Kidney (tissue), 14 donors: ENCODE data around the gene NUDT8. TPM values are rescaled to one million over a fixed set of nuclear protein-coding genes. Genes with fewer than 3 reads are reported as not detected.

Experiments used
- DNase-seq, 5 donors: peaks; one replicate each; pipeline ENCODE4 v3.0.0-alpha.2; 2013 to 2020
- FAIRE-seq: peaks from 2 replicates; lab custom pipeline; 2012; peaks lifted over from hg19 to GRCh38; lab: Jason Lieb, UNC
- H3K27ac ChIP-seq, 2 donors: one replicate each; pipeline ENCODE4 v1.7.0; 2013; ENCODE audit warnings: low read depth in 2 of 2, low read length in 2 of 2, inconsistent platforms in 1 of 2
- H3K27me3 ChIP-seq: one replicate; pipeline ENCODE4 v1.7.1; 2013; ENCODE audit warnings: low read length, inconsistent platforms; ENCODE audit not compliant: control insufficient read depth, insufficient read depth
- H3K36me3 ChIP-seq, 3 donors: one replicate each; pipeline versions ENCODE4 v1.7.0 to v1.7.1; 2013; ENCODE audit warnings: low read length in 3 of 3, control low read depth in 1 of 3, inconsistent platforms in 1 of 3; ENCODE audit not compliant: insufficient read depth in 3 of 3, control insufficient read depth in 2 of 3
- H3K4me1 ChIP-seq, 3 donors: one replicate each; pipeline versions ENCODE4 v1.7.0 to v1.7.1; 2013; ENCODE audit warnings: low read length in 3 of 3, inconsistent platforms in 1 of 3, low read depth in 1 of 3; ENCODE audit not compliant: control insufficient read depth in 2 of 3, insufficient read depth in 2 of 3
- H3K4me3 ChIP-seq, 3 donors: one replicate each; pipeline versions ENCODE4 v1.7.0 to v1.8.1; 2013; ENCODE audit warnings: low read length in 3 of 3, control low read depth in 1 of 3, inconsistent platforms in 1 of 3
- H3K9ac ChIP-seq, 3 donors: one replicate each; pipeline versions ENCODE4 v1.7.0 to v1.7.1; 2013; ENCODE audit warnings: low read length in 3 of 3, control low read depth in 1 of 3, inconsistent platforms in 1 of 3
- H3K9me3 ChIP-seq, 3 donors: one replicate each; pipeline versions ENCODE4 v1.7.0 to v1.7.1; 2013; ENCODE audit warnings: low read length in 3 of 3, control low read depth in 1 of 3, inconsistent platforms in 1 of 3; ENCODE audit not compliant: control insufficient read depth in 2 of 3, insufficient read depth in 1 of 3
- intact Hi-C: fragments of 100-400 bp; cut with DNase I; formaldehyde crosslinking; loops from one replicate; pipeline ENCODE4 v1.11.1; 2022
- polyA plus RNA-seq: library from polyadenylated mRNA; stranded (reverse); fragments of 350-450 nt; fragmentation: Illumina TruSeq; extraction: RNeasy Lipid Tissue Mini Kit (QIAGEN cat#74804); gene quantifications from one replicate; pipeline ENCODE4 v1.2.3, GENCODE V29; 2014; ENCODE audit warnings: low read depth, low replicate concordance; ENCODE audit not compliant: insufficient read depth
- total RNA-seq: library from RNA; stranded (reverse); fragmentation: NEBNext Ultra II Directional; extraction: Animal tissue kit (Norgen Biotek cat#: 25700); gene quantifications from one replicate; pipeline ENCODE4 v1.2.1, GENCODE V29; 2021
- TF ChIP-seq, protein P1 (sequence below): IDR thresholded peaks from 3 replicates; pipeline ENCODE4 v1.5.1; 2012; ENCODE audit warnings: mild to moderate bottlenecking, moderate library complexity, borderline replicate concordance; ENCODE audit not compliant: insufficient read depth; ENCODE audit errors: extremely low read depth
- donor health status: control.
- donor health status: control.
- donor health status: control.
- donor health status: control.
- donor health status: control.
- donor health status: DM: yes; HTN: yes; CAD: no.
- donor health status: Normal renal cell carcinoma (clear cell type).

NUDT8 gene
- total and polyA plus RNA-seq, 2 donors from 2014 or later, result 11.9 to 57.0 TPM

DNA sequence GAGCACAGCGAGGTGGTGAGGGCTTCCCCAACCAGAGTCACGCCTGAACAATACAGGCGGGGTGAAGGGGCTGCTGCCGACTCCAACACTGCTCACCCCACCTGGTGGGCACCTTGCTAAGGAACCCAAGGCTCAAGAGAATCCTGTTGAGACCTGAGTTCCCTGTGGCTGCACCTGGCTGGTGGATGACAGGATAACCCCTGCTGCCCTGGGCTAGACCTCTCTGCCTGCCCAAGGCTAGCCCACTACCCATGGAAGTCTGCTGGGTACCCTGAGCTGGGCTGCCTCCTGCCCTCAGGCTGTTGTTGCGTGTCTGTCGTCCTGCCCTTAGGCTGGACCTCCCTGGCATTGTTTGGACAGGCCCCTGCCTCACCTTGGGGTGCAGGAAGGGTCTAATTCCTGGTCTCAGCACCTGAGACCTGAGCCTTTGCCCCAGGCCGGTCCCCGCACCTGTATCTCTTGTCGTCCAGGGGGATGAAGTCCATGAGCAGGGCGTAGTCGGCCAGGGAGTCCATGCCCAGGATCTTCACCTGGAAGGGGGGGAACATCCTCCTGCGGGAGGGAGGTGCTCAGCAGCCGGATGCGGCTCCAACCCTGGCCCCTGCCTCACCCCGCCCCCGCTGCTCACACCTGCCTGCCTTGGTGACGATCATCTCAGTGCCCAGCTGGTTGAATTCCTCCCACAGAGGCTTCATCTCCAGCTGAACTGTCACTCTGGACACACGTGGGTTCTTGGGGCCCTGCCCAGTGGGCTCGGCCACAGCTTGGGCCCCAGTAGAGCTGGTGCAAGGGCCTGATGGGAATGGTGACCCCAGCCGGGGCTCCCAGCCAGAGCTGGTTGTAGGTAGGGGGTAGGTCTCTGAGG is 4.9 kb upstream of the NUDT8 start:
- H3K9ac ChIP-seq, result no peak overlapping the region
- TF ChIP-seq, protein P1, sequence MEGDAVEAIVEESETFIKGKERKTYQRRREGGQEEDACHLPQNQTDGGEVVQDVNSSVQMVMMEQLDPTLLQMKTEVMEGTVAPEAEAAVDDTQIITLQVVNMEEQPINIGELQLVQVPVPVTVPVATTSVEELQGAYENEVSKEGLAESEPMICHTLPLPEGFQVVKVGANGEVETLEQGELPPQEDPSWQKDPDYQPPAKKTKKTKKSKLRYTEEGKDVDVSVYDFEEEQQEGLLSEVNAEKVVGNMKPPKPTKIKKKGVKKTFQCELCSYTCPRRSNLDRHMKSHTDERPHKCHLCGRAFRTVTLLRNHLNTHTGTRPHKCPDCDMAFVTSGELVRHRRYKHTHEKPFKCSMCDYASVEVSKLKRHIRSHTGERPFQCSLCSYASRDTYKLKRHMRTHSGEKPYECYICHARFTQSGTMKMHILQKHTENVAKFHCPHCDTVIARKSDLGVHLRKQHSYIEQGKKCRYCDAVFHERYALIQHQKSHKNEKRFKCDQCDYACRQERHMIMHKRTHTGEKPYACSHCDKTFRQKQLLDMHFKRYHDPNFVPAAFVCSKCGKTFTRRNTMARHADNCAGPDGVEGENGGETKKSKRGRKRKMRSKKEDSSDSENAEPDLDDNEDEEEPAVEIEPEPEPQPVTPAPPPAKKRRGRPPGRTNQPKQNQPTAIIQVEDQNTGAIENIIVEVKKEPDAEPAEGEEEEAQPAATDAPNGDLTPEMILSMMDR, result no peak
- no peaks in the 10 kb centered on the region for H3K36me3 ChIP-seq
- FAIRE-seq (no peak), DNase-seq (peak in 2 of 5 donors; percentile 48 to 71)
- H3K4me1 ChIP-seq, result peaks cover 0 to 17% (median 6%) of the 10 kb centered on the region in 3 donors
- intact Hi-C loops, result no loop called here
- peak overlapping the region in 1 of 2 donors; percentile 32 for H3K27ac ChIP-seq
- no peaks in the 10 kb centered on the region for H3K27me3 ChIP-seq
- no peaks in the 10 kb centered on the region for H3K9me3 ChIP-seq
- H3K4me3 ChIP-seq, result no peak overlapping the region

DNA sequence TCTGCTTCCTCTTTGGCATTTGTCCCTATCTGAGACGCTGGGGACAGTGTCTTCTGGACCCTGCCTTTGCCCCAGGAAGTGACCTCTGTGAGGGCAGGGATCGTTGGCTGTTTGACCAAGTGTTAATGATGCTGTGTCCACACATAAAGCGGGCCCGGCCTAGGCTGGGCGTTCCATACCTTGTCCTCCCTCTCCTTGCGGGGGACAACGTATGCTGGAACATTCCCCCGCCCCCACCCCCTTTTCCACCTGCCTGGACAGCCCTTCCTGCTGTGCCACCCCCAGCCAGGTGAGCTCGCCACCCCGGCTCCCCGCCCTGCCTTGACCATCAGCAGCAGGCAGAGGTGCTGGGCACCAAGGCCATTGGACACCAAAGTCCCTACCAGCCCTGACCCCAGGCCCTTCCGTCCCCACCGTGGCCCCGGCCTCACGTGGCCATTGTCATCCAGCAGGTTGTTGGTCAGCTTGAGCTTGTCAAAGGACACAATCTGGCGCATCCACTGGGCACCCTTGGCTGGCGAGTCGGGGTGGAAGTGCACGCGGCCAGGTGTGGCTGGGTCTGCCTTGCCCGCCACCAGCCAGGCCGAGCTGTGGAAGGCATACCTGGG is 4.1 kb upstream of the NUDT8 start:
- TF ChIP-seq, protein P1, result no peak
- DNase-seq (peak in 2 of 5 donors; percentile 50 to 67), FAIRE-seq (no peak)
- H3K9me3 ChIP-seq, result no peaks in the 10 kb centered on the region
- intact Hi-C loops, result no loop called here
- no peaks in the 10 kb centered on the region for H3K36me3 ChIP-seq
- peaks cover 0 to 20% (median 6%) of the 10 kb centered on the region in 3 donors for H3K4me1 ChIP-seq
- no peak overlapping the region for H3K9ac ChIP-seq
- no peaks in the 10 kb centered on the region for H3K27me3 ChIP-seq
- no peak overlapping the region for H3K4me3 ChIP-seq
- no peak overlapping the region for H3K27ac ChIP-seq

DNA sequence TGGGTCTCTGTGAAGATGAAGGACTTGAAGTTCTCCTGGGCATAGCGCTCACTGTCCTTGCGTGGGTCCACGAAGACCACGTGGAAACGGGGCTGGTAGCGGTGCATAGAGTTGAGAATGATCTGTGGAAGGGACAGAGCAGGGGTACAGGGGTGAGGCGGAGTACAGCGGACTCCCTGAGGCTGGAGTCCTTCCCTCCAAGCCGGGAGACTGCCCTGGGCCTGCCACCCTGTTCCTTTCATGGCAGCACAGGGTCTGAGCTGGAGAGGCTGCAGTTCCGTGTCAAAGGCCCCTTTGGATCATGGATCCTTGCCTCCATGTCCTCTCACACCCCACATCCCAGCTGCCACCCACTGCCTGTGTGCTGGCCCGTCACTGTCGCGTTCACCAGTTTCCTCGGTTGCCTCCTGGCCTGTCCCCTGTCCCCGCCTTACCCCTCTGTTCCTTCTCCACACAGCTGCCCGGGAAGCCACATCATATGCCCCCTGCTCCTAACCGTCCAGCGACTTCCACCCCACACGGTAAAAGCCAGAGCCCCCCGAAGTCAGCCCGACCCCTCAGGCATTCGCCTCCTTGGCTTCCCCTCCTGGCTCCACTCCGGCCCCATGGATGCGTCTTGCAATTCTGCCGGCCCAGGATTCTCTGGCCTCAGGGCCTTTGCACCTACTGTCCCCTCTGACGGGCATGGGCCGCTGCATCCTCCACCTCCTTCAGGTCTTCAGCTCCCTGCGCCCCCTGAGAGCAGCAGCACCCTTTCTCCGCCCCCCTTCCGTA is 3.4 kb upstream of the NUDT8 start:
- TF ChIP-seq, protein P1, result no peak
- intact Hi-C loops, result no loop called here
- no peak for FAIRE-seq
- Histone ChIP-seq H3K27ac (no peak overlapping the region), H3K36me3 (no peaks in the 10 kb centered on the region), H3K4me1 (peaks cover 0 to 21% (median 6%) of the 10 kb centered on the region in 3 donors), H3K27me3 (no peaks in the 10 kb centered on the region), H3K9me3 (no peaks in the 10 kb centered on the region), H3K4me3 (no peak overlapping the region), H3K9ac (no peak overlapping the region)
- DNase-seq, result peak in 2 of 5 donors; percentile 52 to 79
